K562 (cell line): ENCODE measurements around the gene RMC1. TPM values are rescaled to one million over a fixed set of nuclear protein-coding genes. Genes with fewer than 3 reads are reported as not detected.
A peak's percentile ranks its signal among the peaks of the same experiment; 100 is the strongest.

ENCODE experiments used
- BACH1 ChIP-seq: fragments of 200-800 bp; sonication (Bioruptor generic); IDR thresholded peaks from 2 replicates; pipeline ENCODE4 v1.6.1; 2016; ENCODE audit warnings: missing genetic modification characterization, missing compliant biosample characterization
- EGR1 ChIP-seq: fragments of 450-650 bp; conservative IDR thresholded peaks from 2 replicates; pipeline ENCODE4 v1.6.1; 2017; ENCODE audit warnings: mild to moderate bottlenecking
- ETV6 ChIP-seq, 3 experiments: fragments of 150-350 bp in 1 of 3; sonication (generic) in 1 of 3; formaldehyde crosslinking in 1 of 3; IDR thresholded peaks; 2 replicates each; pipeline versions ENCODE4 v1.6.1 to v1.8.0; 2014 to 2022; ENCODE audit warnings: borderline replicate concordance in 2 of 3, low read depth in 2 of 3, antibody characterized with exemption in 1 of 3, low read length in 1 of 3, mild to moderate bottlenecking in 1 of 3, missing genetic modification reagents in 1 of 3
- FOXA3 ChIP-seq, 2 experiments: fragments of 450-650 bp in 1 of 2; sonication (generic) in 1 of 2; formaldehyde crosslinking; IDR thresholded peaks in 1 of 2; conservative IDR thresholded peaks in 1 of 2; 2 replicates each; pipeline versions ENCODE4 v1.4.0 to v1.8.0; 2020 to 2022; ENCODE audit warnings: mild to moderate bottlenecking in 2 of 2, missing genetic modification reagents in 1 of 2
- ILF3 ChIP-seq: fragments of 450-650 bp; IDR thresholded peaks from 2 replicates; pipeline ENCODE4 v1.6.1; 2018; ENCODE audit warnings: antibody characterized with exemption, mild to moderate bottlenecking, moderate library complexity, borderline replicate concordance
- MAFG ChIP-seq: fragments of 450-650 bp; conservative IDR thresholded peaks from 2 replicates; pipeline ENCODE4 v1.6.1; 2016; ENCODE audit warnings: missing genetic modification characterization, missing compliant biosample characterization
- MCM5 ChIP-seq: fragments of 450-650 bp; IDR thresholded peaks from 2 replicates; pipeline ENCODE4 v1.6.1; 2016; ENCODE audit warnings: low read depth
- MYBL2 ChIP-seq, 2 experiments: fragments of 450-650 bp in 1 of 2; sonication (generic) in 1 of 2; formaldehyde crosslinking in 1 of 2; IDR thresholded peaks; 2 replicates each; pipeline versions ENCODE4 v1.6.1 to v1.8.1; 2017 to 2022; ENCODE audit warnings: borderline replicate concordance in 1 of 2, inconsistent platforms in 1 of 2, low read depth in 1 of 2, mild to moderate bottlenecking in 1 of 2, missing genetic modification reagents in 1 of 2, moderate library complexity in 1 of 2
- NFE2L1 ChIP-seq: fragments of 450-650 bp; IDR thresholded peaks from 2 replicates; pipeline ENCODE4 v1.6.1; 2016; ENCODE audit warnings: missing genetic modification characterization, low read depth, mild to moderate bottlenecking, missing compliant biosample characterization, moderate library complexity, borderline replicate concordance
- PHF21A ChIP-seq: fragments of 450-650 bp; IDR thresholded peaks from 2 replicates; pipeline ENCODE4 v1.6.1; 2017; ENCODE audit warnings: low read depth, borderline replicate concordance
- PHF8 ChIP-seq: fragments of 200-600 bp; sonication (generic); IDR thresholded peaks from 2 replicates; pipeline ENCODE4 v1.6.1; 2012; ENCODE audit warnings: mixed run types, mild to moderate bottlenecking, inconsistent platforms, low read length, moderate library complexity, borderline replicate concordance
- POLR2A ChIP-seq: fragments of 450-650 bp; conservative IDR thresholded peaks from 2 replicates; pipeline ENCODE4 v1.6.1; 2016
- POLR2B ChIP-seq: fragments of 450-650 bp; IDR thresholded peaks from 2 replicates; pipeline ENCODE4 v1.6.1; 2018; ENCODE audit warnings: low read depth; ENCODE audit not compliant: partially characterized antibody
- RBFOX2 ChIP-seq: fragments of 200-400 bp; formaldehyde crosslinking; IDR thresholded peaks from 2 replicates; pipeline ENCODE4 v1.6.1; 2017; ENCODE audit warnings: low read depth, mild to moderate bottlenecking, low read length, moderate library complexity
- SREBF2 ChIP-seq: sonication (generic); formaldehyde crosslinking; IDR thresholded peaks from 2 replicates; pipeline ENCODE4 v1.4.0; 2020; ENCODE audit warnings: mild to moderate bottlenecking, missing genetic modification reagents
- TAF9B ChIP-seq: fragments of 450-650 bp; IDR thresholded peaks from 2 replicates; pipeline ENCODE4 v1.6.1; 2018; ENCODE audit warnings: mild to moderate bottlenecking; ENCODE audit not compliant: partially characterized antibody
- THRAP3 ChIP-seq: fragments of 450-650 bp; IDR thresholded peaks from 2 replicates; pipeline ENCODE4 v1.6.1; 2016; ENCODE audit warnings: mild to moderate bottlenecking, inconsistent platforms, borderline replicate concordance
- TRIM28 ChIP-seq: fragments of 450-650 bp; IDR thresholded peaks from 2 replicates; pipeline ENCODE4 v1.6.1; 2017
- ZNF174 ChIP-seq: fragments of 250-450 bp; sonication (Bioruptor Pico); IDR thresholded peaks from 2 replicates; pipeline ENCODE4 v1.4.0; 2020; ENCODE audit warnings: mild to moderate bottlenecking
- ZNF253 ChIP-seq: fragments of 250-450 bp; sonication (Bioruptor Pico); conservative IDR thresholded peaks from 2 replicates; pipeline ENCODE4 v1.6.1; 2021; ENCODE audit warnings: mild to moderate bottlenecking
- ZNF583 ChIP-seq: fragments of 250-450 bp; sonication (Bioruptor Pico); IDR thresholded peaks from 2 replicates; pipeline ENCODE4 v1.4.0; 2020
- ZNF586 ChIP-seq: fragments of 450-650 bp; formaldehyde crosslinking; conservative IDR thresholded peaks from 2 replicates; pipeline ENCODE4 v1.4.0; 2020; ENCODE audit warnings: mild to moderate bottlenecking, moderate library complexity
- polyA plus RNA-seq, 8 experiments: library from polyadenylated mRNA; depleted of rRNA in 4 of 8; stranded (reverse) in 5 of 8; unstranded in 3 of 8; fragments of >200 nt; fragmentation: Nextera tagmentation in 2 of 8; fragmentation: Illumina TruSeq in 1 of 8; extraction: Ambion mirVana in 2 of 8; extraction: Trizol in 1 of 8; gene quantifications; 2 replicates each; pipeline versions ENCODE4 v1.2.1 to v1.2.3, GENCODE V29; 2011 to 2014; ENCODE audit warnings: inconsistent platforms in 1 of 8, missing spikeins in 1 of 8
- total RNA-seq, 7 experiments: library from RNA; depleted of rRNA in 6 of 7; stranded (reverse); fragments of >200 nt in 6 of 7; fragmentation: Illumina TruSeq in 2 of 7; extraction: Trizol in 2 of 7; gene quantifications; 2 replicates each; pipeline versions ENCODE4 v1.2.1 to v1.2.3, GENCODE V29; 2011 to 2021; ENCODE audit warnings: low replicate concordance in 1 of 7
- TF ChIP-seq, protein P1 (sequence below): fragments of 450-650 bp; formaldehyde crosslinking; IDR thresholded peaks from 2 replicates; pipeline ENCODE4 v1.4.0; 2020; ENCODE audit warnings: mild to moderate bottlenecking, moderate library complexity
- TF ChIP-seq, protein P2 (sequence below): fragments of 450-650 bp; IDR thresholded peaks from 2 replicates; pipeline ENCODE4 v1.6.1; 2016; ENCODE audit warnings: low read depth, mild to moderate bottlenecking, moderate library complexity

The RMC1 gene
- total and polyA plus RNA-seq, 9 of the 15 experiments (the other 6 are each of a cell fraction or from before 2014, with no cell fraction given): 7.5 to 42.4 (median 35.5) TPM

DNA sequence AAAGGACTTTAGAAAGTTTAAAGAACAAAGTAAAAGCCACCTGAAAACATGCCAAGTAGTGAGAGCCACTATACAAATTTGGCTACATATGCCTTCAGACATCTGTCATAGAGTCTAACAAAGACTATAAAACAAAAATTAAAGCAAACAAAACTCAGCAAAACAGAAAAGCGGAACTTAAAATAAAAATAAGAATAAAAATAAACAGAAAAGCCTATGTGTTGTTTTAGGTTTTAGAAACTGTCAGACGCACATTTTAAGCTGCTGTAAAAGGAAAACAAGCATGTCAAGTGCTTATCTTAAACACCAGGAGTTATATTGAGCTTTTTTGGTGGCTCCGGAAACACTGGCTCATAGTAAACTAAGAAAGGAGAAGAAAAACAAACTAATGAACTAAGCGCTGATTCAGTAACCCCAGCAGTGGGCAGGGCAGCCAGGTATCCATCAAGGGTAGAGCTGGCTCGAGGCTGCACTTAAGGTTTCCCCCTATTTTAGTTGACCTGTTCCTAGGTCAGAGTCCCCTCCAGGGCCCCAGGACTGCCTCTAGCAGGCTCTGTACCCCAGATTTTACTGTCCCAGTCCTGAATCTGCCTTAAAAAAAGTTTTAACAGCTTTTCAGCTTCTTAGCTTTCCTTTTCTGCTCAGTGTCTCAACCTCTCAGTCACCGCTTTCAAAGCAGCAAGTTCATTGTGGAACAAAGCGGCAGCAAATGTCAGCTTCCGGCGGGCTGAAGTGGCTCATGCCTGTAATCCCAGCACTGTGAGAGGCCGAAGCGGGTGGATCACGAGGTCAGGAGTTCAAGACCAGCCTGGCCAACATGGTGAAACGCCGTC lies 15.4 kb upstream of the RMC1 start (continued):
- TF ChIP-seq, protein P1, sequence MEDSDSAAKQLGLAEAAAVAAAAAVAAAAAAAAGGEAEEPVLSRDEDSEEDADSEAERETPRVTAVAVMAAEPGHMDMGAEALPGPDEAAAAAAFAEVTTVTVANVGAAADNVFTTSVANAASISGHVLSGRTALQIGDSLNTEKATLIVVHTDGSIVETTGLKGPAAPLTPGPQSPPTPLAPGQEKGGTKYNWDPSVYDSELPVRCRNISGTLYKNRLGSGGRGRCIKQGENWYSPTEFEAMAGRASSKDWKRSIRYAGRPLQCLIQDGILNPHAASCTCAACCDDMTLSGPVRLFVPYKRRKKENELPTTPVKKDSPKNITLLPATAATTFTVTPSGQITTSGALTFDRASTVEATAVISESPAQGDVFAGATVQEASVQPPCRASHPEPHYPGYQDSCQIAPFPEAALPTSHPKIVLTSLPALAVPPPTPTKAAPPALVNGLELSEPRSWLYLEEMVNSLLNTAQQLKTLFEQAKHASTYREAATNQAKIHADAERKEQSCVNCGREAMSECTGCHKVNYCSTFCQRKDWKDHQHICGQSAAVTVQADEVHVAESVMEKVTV: no peak
- no peak for TF ChIP-seq ZNF253
- TF ChIP-seq FOXA3 (CRISPR knock-in tag; conservative IDR thresholded peaks at IDR 0.05 in 1 of 2, IDR thresholded peaks at IDR 0.05 in 1 of 2): peak in 1 of 2 experiments; percentile 16; a peak in 1 of 4 replicates
- no peak for TF ChIP-seq BACH1 (tag)
- no peak for TF ChIP-seq EGR1
- TF ChIP-seq PHF21A: no peak
- TF ChIP-seq, protein P2, sequence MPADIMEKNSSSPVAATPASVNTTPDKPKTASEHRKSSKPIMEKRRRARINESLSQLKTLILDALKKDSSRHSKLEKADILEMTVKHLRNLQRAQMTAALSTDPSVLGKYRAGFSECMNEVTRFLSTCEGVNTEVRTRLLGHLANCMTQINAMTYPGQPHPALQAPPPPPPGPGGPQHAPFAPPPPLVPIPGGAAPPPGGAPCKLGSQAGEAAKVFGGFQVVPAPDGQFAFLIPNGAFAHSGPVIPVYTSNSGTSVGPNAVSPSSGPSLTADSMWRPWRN: 0 out of 2 replicates have a peak, but pooled peaks have one; percentile 32
- TF ChIP-seq ETV6 (IDR thresholded peaks at IDR 0.05; ENCODE audit: borderline replicate concordance in 1 of 2, low read depth in 2 of 2, low read length in 1 of 2): no peak
- no peak for TF ChIP-seq ETV6 (CRISPR knock-in tag; IDR thresholded peaks at IDR 0.05; ENCODE audit: borderline replicate concordance)
- TF ChIP-seq RBFOX2: peak; percentile 31; the same call in 1 of the 2 replicates
- no peak for TF ChIP-seq NFE2L1 (tag)
- TF ChIP-seq TRIM28: no peak
- TF ChIP-seq SREBF2: no peak
- no peak for TF ChIP-seq THRAP3
- TF ChIP-seq POLR2B: peak; percentile 34
- no peak for TF ChIP-seq ZNF174 (CRISPR knock-in tag)
- no peak for TF ChIP-seq ZNF583 (CRISPR knock-in tag)
- TF ChIP-seq POLR2A: peak; percentile 3; the same call in 1 of the 2 replicates
- TF ChIP-seq MYBL2 (IDR thresholded peaks at IDR 0.05; ENCODE audit: low read depth): no peak
- TF ChIP-seq MYBL2 (CRISPR knock-in tag; IDR thresholded peaks at IDR 0.05; ENCODE audit: borderline replicate concordance): no peak
- no peak for TF ChIP-seq MAFG (tag)
- TF ChIP-seq TAF9B: no peak
- TF ChIP-seq ZNF586 (CRISPR knock-in tag): no peak
- TF ChIP-seq MCM5: no peak
- TF ChIP-seq PHF8: peak; percentile 37; the same call in 1 of the 2 replicates
- no peak for TF ChIP-seq ILF3
